IMR-90 (cell line): ENCODE measurements around the gene NHSL2. TPM values are rescaled to one million over a fixed set of nuclear protein-coding genes. Genes with fewer than 3 reads are reported as not detected.

Experiments used
- ATAC-seq: fragments of 200-7000 bp; cut with Tn5 transposase; 2 replicates; pipeline ENCODE4 v1.9.1; 2020; ENCODE audit warnings: low read depth, mild to moderate bottlenecking, moderate library complexity
- BruUV-seq: library from RNA; stranded (reverse); fragments of 400-500 nt; replicated peaks from 2 replicates; lab custom pipeline; 2021; lab: Mats Ljungman, UMichigan
- CTCF ChIA-PET: fragments of 300-600 bp; formaldehyde crosslinking; extraction: SDS; loops from one replicate; lab custom pipeline; 2021; ENCODE audit warnings: antibody characterized with exemption; lab: Yijun Ruan, JAX
- POLR2A ChIA-PET: fragments of 300-600 bp; sonication (Branson Sonifier 250); formaldehyde crosslinking; loops from one replicate; lab custom pipeline; 2022; ENCODE audit warnings: antibody characterized with exemption; ENCODE audit not compliant: unreplicated experiment; lab: Charles Lee
- DNase-seq: peaks from one replicate; pipeline ENCODE4 v3.0.0; 2013
- H2AFZ ChIP-seq: replicated peaks from 2 replicates; pipeline ENCODE3; 2013; ENCODE audit warnings: low read length, mild to moderate bottlenecking; ENCODE audit not compliant: poor library complexity
- H2AK5ac ChIP-seq: 2 replicates; pipeline ENCODE4 v1.6.1; 2013; ENCODE audit warnings: low read depth, low read length, inconsistent platforms
- H2AK9ac ChIP-seq: replicated peaks from 2 replicates; pipeline ENCODE3; 2013; ENCODE audit warnings: mild to moderate bottlenecking, low read depth, low read length, moderate library complexity; ENCODE audit not compliant: poor library complexity
- H2BK120ac ChIP-seq: 2 replicates; pipeline ENCODE4 v1.6.1; 2013; ENCODE audit warnings: low read depth, low read length, inconsistent platforms
- H2BK15ac ChIP-seq: 3 replicates; pipeline ENCODE4 v1.6.1; 2013; ENCODE audit warnings: low read depth, low read length, inconsistent platforms
- H2BK20ac ChIP-seq: 2 replicates; pipeline ENCODE4 v1.6.1; 2013; ENCODE audit warnings: low read depth, mild to moderate bottlenecking, inconsistent platforms, low read length, moderate library complexity
- H2BK5ac ChIP-seq: 2 replicates; pipeline ENCODE4 v1.6.1; 2013; ENCODE audit warnings: mild to moderate bottlenecking, low read depth, low read length, inconsistent platforms; ENCODE audit not compliant: poor library complexity, severe bottlenecking
- H3K14ac ChIP-seq: replicated peaks from 2 replicates; pipeline ENCODE4 v1.6.1; 2013; ENCODE audit warnings: low read depth, low read length, inconsistent platforms
- H3K18ac ChIP-seq: 2 replicates; pipeline ENCODE4 v1.6.1; 2013; ENCODE audit warnings: low read depth, low read length, control low read depth
- H3K23ac ChIP-seq: 2 replicates; pipeline ENCODE4 v1.6.1; 2013; ENCODE audit warnings: low read depth, low read length, inconsistent platforms
- H3K27ac ChIP-seq: 2 replicates; pipeline ENCODE4 v1.5.1; 2013; ENCODE audit warnings: mild to moderate bottlenecking, control low read depth, low read length; ENCODE audit not compliant: insufficient read depth
- H3K27me3 ChIP-seq: 2 replicates; pipeline ENCODE4 v1.6.1; 2013; ENCODE audit warnings: low read length; ENCODE audit not compliant: control insufficient read depth, insufficient read depth
- H3K36me3 ChIP-seq: 2 replicates; pipeline ENCODE4 v1.6.1; 2013; ENCODE audit warnings: low read length, mixed read lengths; ENCODE audit not compliant: control insufficient read depth, insufficient read depth
- H3K4ac ChIP-seq: 2 replicates; pipeline ENCODE4 v1.6.1; 2013; ENCODE audit warnings: low read depth, low read length, inconsistent platforms
- H3K4me1 ChIP-seq: 2 replicates; pipeline ENCODE4 v1.6.1; 2013; ENCODE audit warnings: low read length, mixed read lengths; ENCODE audit not compliant: control insufficient read depth, insufficient read depth
- H3K4me2 ChIP-seq: 2 replicates; pipeline ENCODE4 v1.6.1; 2013; ENCODE audit warnings: low read depth, mild to moderate bottlenecking, control low read depth, low read length, moderate library complexity
- H3K4me3 ChIP-seq: 2 replicates; pipeline ENCODE4 v1.5.1; 2013; ENCODE audit warnings: low read depth, mild to moderate bottlenecking, control low read depth, low read length, moderate library complexity; ENCODE audit not compliant: insufficient read depth
- H3K56ac ChIP-seq: 2 replicates; pipeline ENCODE4 v1.6.1; 2013; ENCODE audit warnings: low read length, inconsistent platforms; ENCODE audit not compliant: insufficient read depth; ENCODE audit errors: extremely low read depth
- H3K79me1 ChIP-seq, 2 experiments: 2 replicates each; pipeline ENCODE4 v1.6.1; 2013; ENCODE audit warnings: low read length in 2 of 2, inconsistent platforms in 1 of 2, low read depth in 1 of 2
- H3K9ac ChIP-seq: 2 replicates; pipeline ENCODE4 v1.6.1; 2013; ENCODE audit warnings: low read depth, low read length, control low read depth
- H3K9me1 ChIP-seq: 2 replicates; pipeline ENCODE4 v1.6.1; 2013; ENCODE audit warnings: low read length, inconsistent platforms; ENCODE audit not compliant: insufficient read depth
- H3K9me3 ChIP-seq: 2 replicates; pipeline ENCODE4 v1.6.1; 2013; ENCODE audit warnings: low read length; ENCODE audit not compliant: control insufficient read depth, insufficient read depth
- H4K20me1 ChIP-seq: 2 replicates; pipeline ENCODE4 v1.6.1; 2013; ENCODE audit warnings: low read length, inconsistent platforms; ENCODE audit not compliant: insufficient read depth
- H4K5ac ChIP-seq: 2 replicates; pipeline ENCODE4 v1.6.1; 2013; ENCODE audit warnings: mild to moderate bottlenecking, low read depth, low read length, control low read depth
- H4K8ac ChIP-seq, 2 experiments: 2 replicates each; pipeline ENCODE4 v1.6.1; 2013; ENCODE audit warnings: low read depth in 2 of 2, low read length in 2 of 2, control low read depth in 1 of 2, inconsistent platforms in 1 of 2
- H4K91ac ChIP-seq: 2 replicates; pipeline ENCODE4 v1.6.1; 2013; ENCODE audit warnings: low read depth, low read length, inconsistent platforms; ENCODE audit not compliant: insufficient read depth
- BHLHE40 ChIP-seq: fragments of 150-350 bp; IDR thresholded peaks from 2 replicates; pipeline ENCODE4 v1.6.1; 2016; ENCODE audit warnings: mild to moderate bottlenecking, low read depth, low read length
- CEBPB ChIP-seq: IDR thresholded peaks from 2 replicates; pipeline ENCODE4 v1.6.1; 2012; ENCODE audit warnings: low read depth, low read length, improper control_type of control experiment
- CHD1 ChIP-seq: IDR thresholded peaks from 2 replicates; pipeline ENCODE4 v1.6.1; 2012; ENCODE audit warnings: low read depth, low read length, improper control_type of control experiment
- CTCF ChIP-seq: conservative IDR thresholded peaks from 2 replicates; pipeline ENCODE4 v1.5.1; 2012; ENCODE audit warnings: mild to moderate bottlenecking, low read depth, low read length, improper control_type of control experiment
- ELK1 ChIP-seq: fragments of 150-350 bp; IDR thresholded peaks from 2 replicates; pipeline ENCODE4 v1.6.1; 2016; ENCODE audit warnings: low read depth, mild to moderate bottlenecking, low read length, moderate library complexity, borderline replicate concordance
- MAFK ChIP-seq: IDR thresholded peaks from 2 replicates; pipeline ENCODE4 v1.6.1; 2012; ENCODE audit warnings: low read depth, low read length, improper control_type of control experiment
- MXI1 ChIP-seq: IDR thresholded peaks from 2 replicates; pipeline ENCODE4 v1.6.1; 2012; ENCODE audit warnings: low read depth, mild to moderate bottlenecking, low read length, moderate library complexity, borderline replicate concordance
- POLR2A ChIP-seq: IDR thresholded peaks from 2 replicates; pipeline ENCODE4 v1.6.1; 2012; ENCODE audit warnings: mild to moderate bottlenecking, low read depth, low read length
- RAD21 ChIP-seq: IDR thresholded peaks from 2 replicates; pipeline ENCODE4 v1.6.1; 2012; ENCODE audit warnings: low read length, improper control_type of control experiment
- RFX5 ChIP-seq: IDR thresholded peaks from 2 replicates; pipeline ENCODE4 v1.8.0; 2012; ENCODE audit warnings: low read depth, mild to moderate bottlenecking, low read length, moderate library complexity
- SMC3 ChIP-seq: fragments of 150-350 bp; IDR thresholded peaks from 2 replicates; pipeline ENCODE4 v1.6.1; 2016; ENCODE audit warnings: low read depth, mild to moderate bottlenecking, antibody characterized with exemption, low read length, moderate library complexity
- USF2 ChIP-seq: fragments of 150-350 bp; IDR thresholded peaks from 2 replicates; pipeline ENCODE4 v1.6.1; 2017; ENCODE audit warnings: mild to moderate bottlenecking, antibody characterized with exemption, low read length, low read depth
- WGBS, 2 experiments: methylation state at CpG; one replicate each; pipeline versions ENCODE4 v1.1.5 to v1.1.7; 2013; ENCODE audit warnings: missing lambda C conversion rate in 2 of 2; ENCODE audit not compliant: insufficient read length in 1 of 2; ENCODE audit errors: extremely low coverage in 2 of 2; 5-methylcytosine and 5-hydroxymethylcytosine counted together
- dilution Hi-C: fragments of 300-500 bp; cut with HindIII; formaldehyde crosslinking; loops from one replicate; pipeline ENCODE4 v1.14.3; 2018; ENCODE audit warnings: low sequenced_read_pairs; ENCODE audit not compliant: unreplicated experiment
- in situ Hi-C: fragments of 300-500 bp; cut with MboI; formaldehyde crosslinking; loops from 3 replicates; pipeline ENCODE4 v1.14.3; 2019; ENCODE audit warnings: low sequenced_read_pairs, inconsistent platforms, mixed read lengths
- intact Hi-C: fragments of 100-400 bp; cut with micrococcal nuclease; formaldehyde crosslinking; loops from 2 replicates; pipeline ENCODE4 v1.10.0; 2022
- polyA plus RNA-seq, 3 experiments: library from polyadenylated mRNA; depleted of rRNA; stranded (reverse); fragments of >200 nt; gene quantifications; 2 replicates each; pipeline ENCODE4 v1.2.3, GENCODE V29; 2012; ENCODE audit warnings: low replicate concordance in 1 of 3
- total RNA-seq: library from RNA; depleted of rRNA; stranded (reverse); fragments of >200 nt; gene quantifications from 2 replicates; pipeline ENCODE4 v1.2.3, GENCODE V29; 2012

The NHSL2 gene
- total and polyA plus RNA-seq, 2 of the 4 experiments (the other 2 are of a cell fraction): 0.72 to 0.75 TPM

GRCh38 chrX:71917621-71918343, 7.1 kb downstream of the NHSL2 start:
- Histone ChIP-seq H2AK5ac (no peak overlapping the region), H2BK5ac (no peak overlapping the region), H3K18ac (no peak overlapping the region), H4K91ac (no peak overlapping the region), H3K9me3 (no peaks in the 10 kb centered on the region), H3K27ac (no peak overlapping the region), H2BK15ac (no peak overlapping the region), H4K8ac (no peak overlapping the region), H2AFZ (peak overlapping the region; percentile 59), H2BK20ac (no peak overlapping the region), H3K14ac (no peak overlapping the region), H4K20me1 (no peaks in the 10 kb centered on the region), H3K4me1 (peaks cover 2% of the 10 kb centered on the region; the same call in 1 of the 2 replicates), H3K23ac (no peak overlapping the region), H3K4ac (no peak overlapping the region), H3K9me1 (no peaks in the 10 kb centered on the region), H3K27me3 (peaks cover 25% of the 10 kb centered on the region), H3K36me3 (no peaks in the 10 kb centered on the region), H2BK120ac (no peak overlapping the region), H3K4me3 (no peak overlapping the region), H3K56ac (no peak overlapping the region), H2AK9ac (no peak overlapping the region), H4K5ac (no peak overlapping the region), H3K4me2 (no peak overlapping the region), H3K9ac (no peak overlapping the region), H3K79me1 (no peaks in the 10 kb centered on the region)
- ChIA-PET CTCF (interaction anchor here (0.7 kb wide), 1 partner anchor 1283 kb away, joined by 7 read pairs; no protein-coding TSS in a partner anchor), POLR2A (no interaction called here)
- 61% methylated on average over 3 of the region's 9 CpGs; no CpG with 5 or more reads in 1 of the 2 experiments for WGBS, 2 experiments
- in situ Hi-C loops: no loop called here
- intact Hi-C loops: no loop called here
- TF ChIP-seq BHLHE40: no peak
- no peak for TF ChIP-seq CHD1
- no peak for TF ChIP-seq USF2
- no peak for TF ChIP-seq MXI1
- no peak for TF ChIP-seq RFX5
- TF ChIP-seq CTCF: no peak
- no peak for TF ChIP-seq SMC3
- no peak for TF ChIP-seq POLR2A
- TF ChIP-seq CEBPB: no peak
- TF ChIP-seq ELK1: no peak
- TF ChIP-seq RAD21: no peak
- no peak for TF ChIP-seq MAFK
- ATAC-seq: no peak
- dilution Hi-C loops: no loop called here
- DNase-seq: peak; percentile 58
- no TSS peak for BruUV-seq
